Endothelial cell of umbilical vein (primary cell): ENCODE measurements around the gene KRT6A. TPM values are rescaled to one million over a fixed set of nuclear protein-coding genes. Genes with fewer than 3 reads are reported as not detected.

Experiments
- BruUV-seq: library from RNA; stranded (reverse); fragments of 400-500 nt; replicated peaks from 2 replicates; lab custom pipeline; 2021; lab: Mats Ljungman, UMichigan
- CTCF ChIA-PET: fragments of 300-600, 350-600 bp; sonication (Branson Sonifier 250); formaldehyde crosslinking; loops from one replicate; lab custom pipeline; 2021; ENCODE audit warnings: antibody characterized with exemption, inconsistent platforms; lab: Charles Lee
- POLR2A ChIA-PET: fragments of 300-600, 350-600 bp; sonication (Branson Sonifier 250); formaldehyde crosslinking; loops from one replicate; lab custom pipeline; 2021; ENCODE audit warnings: antibody characterized with exemption, inconsistent platforms; lab: Charles Lee
- DNase-seq: peaks from one replicate; pipeline ENCODE4 v3.0.0-alpha.2; 2011; ENCODE audit warnings: low read depth, low spot score
- FAIRE-seq: peaks from 2 replicates; lab custom pipeline; 2011; peaks lifted over from hg19 to GRCh38; lab: Jason Lieb, UNC
- H2AFZ ChIP-seq: 2 replicates; pipeline ENCODE4 v1.6.0; 2012; ENCODE audit warnings: low read depth, low read length, control low read depth, inconsistent platforms
- H3K27ac ChIP-seq: 2 replicates; pipeline ENCODE4 v1.5.1; 2011; ENCODE audit warnings: low read depth, mild to moderate bottlenecking, control low read depth, low read length, moderate library complexity; ENCODE audit not compliant: insufficient read depth
- H3K27me3 ChIP-seq, 2 experiments: 2 replicates each; pipeline versions ENCODE4 v1.6.0 to v1.6.1; 2011; ENCODE audit warnings: low read length in 2 of 2, mixed read lengths in 1 of 2; ENCODE audit not compliant: control insufficient read depth in 2 of 2, insufficient read depth in 2 of 2
- H3K36me3 ChIP-seq, 2 experiments: 2 replicates in 1 of 2; 3 replicates in 1 of 2; pipeline ENCODE4 v1.5.1; 2011; ENCODE audit warnings: low read length in 2 of 2, mild to moderate bottlenecking in 1 of 2, moderate library complexity in 1 of 2; ENCODE audit not compliant: control insufficient read depth in 2 of 2, insufficient read depth in 2 of 2; ENCODE audit errors: extremely low read depth in 1 of 2
- H3K4me1 ChIP-seq: 3 replicates; pipeline ENCODE4 v1.5.1; 2011; ENCODE audit warnings: mild to moderate bottlenecking, low read length; ENCODE audit not compliant: control insufficient read depth, insufficient read depth; ENCODE audit errors: extremely low read depth
- H3K4me2 ChIP-seq: 2 replicates; pipeline ENCODE4 v1.6.1; 2011; ENCODE audit warnings: low read length, control low read depth, mixed read lengths; ENCODE audit not compliant: insufficient read depth
- H3K4me3 ChIP-seq, 3 experiments: fragments of 200-600 bp in 1 of 3; sonication (generic), shearing (Covaris generic) in 1 of 3; replicated peaks in 1 of 3; 2 replicates each; pipeline ENCODE4 v1.5.1; 2011 to 2016; ENCODE audit warnings: control low read depth in 3 of 3, low read length in 3 of 3, mild to moderate bottlenecking in 2 of 3, inconsistent platforms in 1 of 3, low read depth in 1 of 3, moderate library complexity in 1 of 3; ENCODE audit not compliant: insufficient read depth in 1 of 3
- H3K79me2 ChIP-seq: 2 replicates; pipeline ENCODE4 v1.6.0; 2012; ENCODE audit warnings: low read length, inconsistent platforms; ENCODE audit not compliant: control insufficient read depth, insufficient read depth
- H3K9ac ChIP-seq: replicated peaks from 2 replicates; pipeline ENCODE3; 2011; ENCODE audit warnings: low read length, control low read depth; ENCODE audit not compliant: insufficient read depth; ENCODE audit errors: extremely low read depth
- H3K9me1 ChIP-seq: replicated peaks from 3 replicates; pipeline ENCODE4 v1.6.0; 2011; ENCODE audit warnings: mild to moderate bottlenecking, low read length; ENCODE audit not compliant: control insufficient read depth, insufficient read depth; ENCODE audit errors: extremely low read depth
- H3K9me3 ChIP-seq: replicated peaks from 2 replicates; pipeline ENCODE4 v1.5.1; 2012; ENCODE audit warnings: low read length, inconsistent platforms; ENCODE audit not compliant: control insufficient read depth, insufficient read depth
- H4K20me1 ChIP-seq: replicated peaks from 2 replicates; pipeline ENCODE3; 2011; ENCODE audit warnings: mild to moderate bottlenecking, low read length; ENCODE audit not compliant: control insufficient read depth, insufficient read depth; ENCODE audit errors: extremely low read depth
- CTCF ChIP-seq, 2 donors: IDR thresholded peaks; 1 replicate in 1 of 2; 2 replicates in 1 of 2; pipeline ENCODE4 v1.5.1; 2011; ENCODE audit warnings: low read length in 2 of 2, mild to moderate bottlenecking in 2 of 2, moderate library complexity in 2 of 2, control low read depth in 1 of 2, inconsistent platforms in 1 of 2, low read depth in 1 of 2; ENCODE audit not compliant: insufficient read depth in 1 of 2; ENCODE audit errors: extremely low read depth in 1 of 2
- EZH2 ChIP-seq: IDR thresholded peaks from 2 replicates; pipeline ENCODE4 v1.6.1; 2012; ENCODE audit warnings: borderline replicate concordance, low read depth, mild to moderate bottlenecking, moderate library complexity, low read length, inconsistent platforms; ENCODE audit not compliant: severe bottlenecking
- FOS ChIP-seq: IDR thresholded peaks from 2 replicates; pipeline ENCODE4 v1.6.1; 2011; ENCODE audit warnings: mild to moderate bottlenecking, low read length, moderate library complexity, borderline replicate concordance; ENCODE audit not compliant: insufficient read depth
- GATA2 ChIP-seq: IDR thresholded peaks from 2 replicates; pipeline ENCODE4 v1.7.0; 2011; ENCODE audit warnings: low read depth, mild to moderate bottlenecking, moderate library complexity, mixed read lengths, low read length; ENCODE audit not compliant: insufficient read length, insufficient read depth
- JUN ChIP-seq: IDR thresholded peaks from 2 replicates; pipeline ENCODE4 v1.6.1; 2011; ENCODE audit warnings: borderline replicate concordance, low read depth; ENCODE audit not compliant: insufficient read length, insufficient read depth
- MAX ChIP-seq: IDR thresholded peaks from 2 replicates; pipeline ENCODE4 v1.6.1; 2011; ENCODE audit not compliant: insufficient read depth, insufficient read length
- MYC ChIP-seq: IDR thresholded peaks from one replicate; pipeline ENCODE4 v1.6.1; 2011; ENCODE audit warnings: mild to moderate bottlenecking, low read depth, low read length
- POLR2A ChIP-seq: IDR thresholded peaks from 2 replicates; pipeline ENCODE4 v1.6.1; 2012; ENCODE audit warnings: low read depth, mild to moderate bottlenecking, control low read depth, low read length
- POLR2AphosphoS5 ChIP-seq: IDR thresholded peaks from 2 replicates; pipeline ENCODE4 v1.6.1; 2012; ENCODE audit warnings: low read depth, mild to moderate bottlenecking, control low read depth, low read length, moderate library complexity; ENCODE audit not compliant: insufficient read depth
- dilution Hi-C: fragments of 300-500 bp; cut with MboI; formaldehyde crosslinking; loops from one replicate; pipeline ENCODE4 v1.15.0; 2019; ENCODE audit warnings: low sequenced_read_pairs; ENCODE audit not compliant: extremely low pct_ligation_motif_present
- intact Hi-C: fragments of 100-400 bp; cut with micrococcal nuclease; formaldehyde crosslinking; loops from one replicate; pipeline ENCODE4 v1.10.0; 2022
- polyA plus RNA-seq, 4 experiments: library from polyadenylated mRNA; depleted of rRNA in 3 of 4; stranded (reverse) in 3 of 4; unstranded in 1 of 4; fragments of >200 nt; gene quantifications; 2 replicates each; pipeline versions ENCODE4 v1.2.1 to v1.2.3, GENCODE V29; 2011 to 2012; ENCODE audit warnings: missing spikeins in 1 of 4
- total RNA-seq: library from RNA; stranded (reverse); gene quantifications from 2 replicates; pipeline ENCODE4 v1.2.3, GENCODE V29; 2021

The KRT6A gene
- total and polyA plus RNA-seq, 2 donors (not counting 3 experiments of a cell fraction or from before 2014, with no cell fraction given) = 0.64 TPM; not detected in 1

GRCh38 chr12:52540531-52540930 is 47.5 kb upstream of the KRT6A start:
- intact Hi-C loops = no loop called here
- TF ChIP-seq EZH2 = no peak
- no peak for TF ChIP-seq CTCF (IDR thresholded peaks at IDR 0.05; ENCODE audit: extremely low read depth in 1 of 2, insufficient read depth in 1 of 2, low read depth in 1 of 2, low read length in 2 of 2)
- TF ChIP-seq JUN = no peak
- TF ChIP-seq POLR2AphosphoS5 = no peak
- TF ChIP-seq FOS = no peak
- TF ChIP-seq POLR2A = no peak
- no peak for TF ChIP-seq MAX
- no peak for TF ChIP-seq GATA2
- TF ChIP-seq MYC = no peak
- no peaks in the 10 kb centered on the region for H3K79me2 ChIP-seq
- FAIRE-seq (no peak), DNase-seq (no peak)
- H3K4me1 ChIP-seq = no peaks in the 10 kb centered on the region
- ChIA-PET CTCF (no interaction called here), POLR2A (no interaction called here)
- no peaks in the 10 kb centered on the region for H3K36me3 ChIP-seq
- no peak overlapping the region for H3K4me3 ChIP-seq
- no peak overlapping the region for H3K4me2 ChIP-seq
- BruUV-seq = no TSS peak
- no peak overlapping the region for H3K9ac ChIP-seq
- H2AFZ ChIP-seq = no peak overlapping the region
- dilution Hi-C loops = no loop called here
- no peaks in the 10 kb centered on the region for H3K9me3 ChIP-seq
- no peaks in the 10 kb centered on the region for H3K27me3 ChIP-seq
- no peak overlapping the region for H3K27ac ChIP-seq
- H3K9me1 ChIP-seq = no peaks in the 10 kb centered on the region
- no peaks in the 10 kb centered on the region for H4K20me1 ChIP-seq
